ENCODE measurements around the gene PSAPL1. TPM values are rescaled to one million over a fixed set of nuclear protein-coding genes. Genes with fewer than 3 reads are reported as not detected.

PSAPL1 gene
- total and polyA plus RNA-seq, 7 donors: 0.01 TPM; not detected in 6

GRCh38 chr4:7415927-7416686 is 18.6 kb downstream of the PSAPL1 start:
- H3K9me3 ChIP-seq: no peaks in the 10 kb centered on the region
- H3K27me3 ChIP-seq: no peaks in the 10 kb centered on the region
- WGBS, 2 donors: 67 to 75% methylated on average over 16 of the region's 16 CpGs
- peak; percentile 37 for DNase-seq
- peaks cover 0 to 16% (median 11%) of the 10 kb centered on the region in 4 donors for H3K4me1 ChIP-seq
- H3K4me3 ChIP-seq: no peak overlapping the region
- no peaks in the 10 kb centered on the region for H3K36me3 ChIP-seq
- TF ChIP-seq POLR2A (IDR thresholded peaks at IDR 0.05): no peak
- TF ChIP-seq CTCF (IDR thresholded peaks at IDR 0.05): no peak
- TF ChIP-seq EP300 (IDR thresholded peaks at IDR 0.05): no peak
- TF ChIP-seq POLR2AphosphoS5 (IDR thresholded peaks at IDR 0.05): no peak
- intact Hi-C loops (cut with DNase I): no loop called here
- no peak overlapping the region for H3K27ac ChIP-seq

GRCh38 chr4:7414736-7415510 is 19.8 kb downstream of the PSAPL1 start:
- H3K4me1 ChIP-seq: peaks cover 0 to 28% (median 22%) of the 10 kb centered on the region in 4 donors
- H3K4me3 ChIP-seq: no peak overlapping the region
- WGBS, 2 donors: 25 to 37% methylated on average over 12 of the region's 12 CpGs
- no peak overlapping the region for H3K27ac ChIP-seq
- no peaks in the 10 kb centered on the region for H3K27me3 ChIP-seq
- intact Hi-C loops (cut with DNase I): no loop called here
- no peak for TF ChIP-seq EP300 (IDR thresholded peaks at IDR 0.05)
- TF ChIP-seq CTCF (IDR thresholded peaks at IDR 0.05): no peak
- no peak for TF ChIP-seq POLR2A (IDR thresholded peaks at IDR 0.05)
- TF ChIP-seq POLR2AphosphoS5 (IDR thresholded peaks at IDR 0.05): no peak
- H3K36me3 ChIP-seq: no peaks in the 10 kb centered on the region
- DNase-seq: peak; percentile 4
- H3K9me3 ChIP-seq: no peaks in the 10 kb centered on the region

- Histone ChIP-seq H3K4me1 (peaks cover 0 to 32% (median 24%) of the 10 kb centered on the region in 4 donors), H3K27me3 (no peaks in the 10 kb centered on the region), H3K9me3 (peaks cover 0 to 2% (median under 1%) of the 10 kb centered on the region in 4 donors), H3K36me3 (no peaks in the 10 kb centered on the region), H3K4me3 (no peak overlapping the region), H3K27ac (no peak overlapping the region)
- WGBS, 2 donors: 83% methylated on average over 9 of the region's 9 CpGs
- TF ChIP-seq EP300 (IDR thresholded peaks at IDR 0.05) (no peak), CTCF (IDR thresholded peaks at IDR 0.05) (no peak), POLR2A (IDR thresholded peaks at IDR 0.05) (no peak), POLR2AphosphoS5 (IDR thresholded peaks at IDR 0.05) (no peak)
- peak; percentile 44 for DNase-seq
- intact Hi-C loops (cut with DNase I): no loop called here
Observed at GRCh38 chr4:7414046-7414445, 20.7 kb downstream of the PSAPL1 start.

GRCh38 chr4:7412554-7412912 is 22.2 kb downstream of the PSAPL1 start:
- DNase-seq: peak; percentile 52
- intact Hi-C loops (cut with DNase I): no loop called here
- no peak for TF ChIP-seq POLR2A (IDR thresholded peaks at IDR 0.05)
- TF ChIP-seq EP300 (IDR thresholded peaks at IDR 0.05): no peak
- TF ChIP-seq POLR2AphosphoS5 (IDR thresholded peaks at IDR 0.05): no peak
- TF ChIP-seq CTCF (IDR thresholded peaks at IDR 0.05): no peak
- peaks cover 0 to 9% (median 3%) of the 10 kb centered on the region in 4 donors for H3K9me3 ChIP-seq
- H3K27ac ChIP-seq: no peak overlapping the region
- peaks cover 0 to 32% (median 24%) of the 10 kb centered on the region in 4 donors for H3K4me1 ChIP-seq
- no peak overlapping the region for H3K4me3 ChIP-seq
- no peaks in the 10 kb centered on the region for H3K36me3 ChIP-seq
- 56 to 81% methylated on average over 4 of the region's 4 CpGs for WGBS, 2 donors
- no peaks in the 10 kb centered on the region for H3K27me3 ChIP-seq
